PC-3 (cell line): ENCODE data around the gene TULP3. TPM values are rescaled to one million over a fixed set of nuclear protein-coding genes. Genes with fewer than 3 reads are reported as not detected.

Source experiments
- ATAC-seq: fragments of 200-7000 bp; cut with Tn5 transposase; 2 replicates; pipeline ENCODE4 v1.9.1; 2020; ENCODE audit warnings: mild to moderate bottlenecking, moderate library complexity
- BruUV-seq: library from RNA; stranded (reverse); fragments of 400-500 nt; replicated peaks from 2 replicates; lab custom pipeline; 2021; lab: Mats Ljungman, UMichigan
- CTCF ChIA-PET: fragments of 300-600 bp; sonication (Branson Sonifier 250); formaldehyde crosslinking; loops from one replicate; lab custom pipeline; 2022; ENCODE audit warnings: antibody characterized with exemption; lab: Charles Lee
- POLR2A ChIA-PET: fragments of 300-600 bp; sonication (Branson Sonifier 250); formaldehyde crosslinking; loops from one replicate; lab custom pipeline; 2022; ENCODE audit warnings: antibody characterized with exemption; ENCODE audit not compliant: unreplicated experiment; lab: Charles Lee
- DNase-seq: peaks from one replicate; pipeline ENCODE4 v3.0.0-alpha.2; 2015
- H2AFZ ChIP-seq: fragments of 300-600 bp; sonication (generic); 2 replicates; pipeline ENCODE4 v1.6.0; 2016; ENCODE audit warnings: antibody characterized with exemption, low read length
- H3F3A ChIP-seq: fragments of 300-600 bp; sonication (generic); one replicate; pipeline ENCODE4 v1.6.0; 2017; ENCODE audit warnings: antibody characterized with exemption, low read length, control low read depth, mild to moderate bottlenecking; ENCODE audit not compliant: unreplicated experiment
- H3K27ac ChIP-seq: fragments of 300-600 bp; sonication (generic); 2 replicates; pipeline ENCODE4 v1.5.1; 2016; ENCODE audit warnings: mild to moderate bottlenecking, low read length
- H3K27me3 ChIP-seq: fragments of 300-600 bp; sonication (generic); 2 replicates; pipeline ENCODE4 v1.6.1; 2016; ENCODE audit warnings: low read length, mixed read lengths
- H3K36me3 ChIP-seq: fragments of 300-600 bp; sonication (generic); 2 replicates; pipeline ENCODE4 v1.6.1; 2016; ENCODE audit warnings: low read depth, mixed run types, low read length, mixed read lengths
- H3K4me1 ChIP-seq: fragments of 300-600 bp; sonication (generic); 2 replicates; pipeline ENCODE4 v1.5.1; 2016; ENCODE audit warnings: low read length; ENCODE audit not compliant: insufficient read depth
- H3K4me2 ChIP-seq: fragments of 300-600 bp; sonication (generic); 2 replicates; pipeline ENCODE4 v1.6.0; 2016; ENCODE audit warnings: low read length
- H3K4me3 ChIP-seq: fragments of 300-600 bp; sonication (generic); 2 replicates; pipeline ENCODE4 v1.5.1; 2016; ENCODE audit warnings: mild to moderate bottlenecking, low read length, mixed read lengths
- H3K79me2 ChIP-seq: fragments of 300-600 bp; sonication (generic); 2 replicates; pipeline ENCODE4 v1.6.1; 2017; ENCODE audit warnings: low read length, mixed read lengths
- H3K9ac ChIP-seq: fragments of 300-600 bp; sonication (generic); 2 replicates; pipeline ENCODE4 v1.6.0; 2016; ENCODE audit warnings: mild to moderate bottlenecking, low read length
- H3K9me2 ChIP-seq: fragments of 300-600 bp; sonication (generic); replicated peaks from 2 replicates; pipeline ENCODE4 v1.6.1; 2016; ENCODE audit warnings: mixed run types, low read length, mixed read lengths
- H3K9me3 ChIP-seq: fragments of 300-600 bp; sonication (generic); 2 replicates; pipeline ENCODE4 v1.6.1; 2016; ENCODE audit warnings: low read length, mixed read lengths
- H4K20me1 ChIP-seq: fragments of 300-600 bp; sonication (generic); 2 replicates; pipeline ENCODE4 v1.6.1; 2016; ENCODE audit warnings: low read length, mixed read lengths
- EZH2 ChIP-seq: fragments of 300-600 bp; sonication (generic); IDR thresholded peaks from one replicate; pipeline ENCODE4 v1.6.1; 2017; ENCODE audit warnings: antibody characterized with exemption, mild to moderate bottlenecking, low read length; ENCODE audit not compliant: unreplicated experiment
- EZH2phosphoT487 ChIP-seq: fragments of 300-600 bp; sonication (generic); IDR thresholded peaks from 2 replicates; pipeline ENCODE4 v1.6.1; 2018; ENCODE audit warnings: mild to moderate bottlenecking, antibody characterized with exemption, low read length, borderline replicate concordance
- intact Hi-C: fragments of 100-400 bp; cut with micrococcal nuclease; formaldehyde crosslinking; loops from 2 replicates; pipeline ENCODE4 v1.9.0; 2023
- total RNA-seq: library from RNA; depleted of rRNA; stranded (reverse); fragments of >200 nt; gene quantifications from 2 replicates; pipeline ENCODE4 v1.2.3, GENCODE V29; 2014
- TF ChIP-seq, protein P1 (sequence below): fragments of 300-600 bp; sonication (generic); conservative IDR thresholded peaks from 2 replicates; pipeline ENCODE4 v1.5.1; 2017; ENCODE audit warnings: antibody characterized with exemption, low read depth, mild to moderate bottlenecking, low read length

TULP3 gene
- total RNA-seq, 1 experiment from 2014 or later, result 22.6 TPM

GRCh38 chr12:2941524-2941923, 50.8 kb downstream of the TULP3 start:
- no peak overlapping the region for H3K4me3 ChIP-seq
- H3K9me2 ChIP-seq, result no peaks in the 10 kb centered on the region
- no peaks in the 10 kb centered on the region for H3K79me2 ChIP-seq
- H3F3A ChIP-seq, result no peaks in the 10 kb centered on the region
- intact Hi-C loops, result no loop called here
- no peaks in the 10 kb centered on the region; the same call in 1 of the 2 replicates for H3K36me3 ChIP-seq
- H3K9ac ChIP-seq, result no peak overlapping the region
- no TSS peak for BruUV-seq
- ChIA-PET POLR2A (no interaction called here), CTCF (no interaction called here)
- no peak for ATAC-seq
- no peak overlapping the region for H2AFZ ChIP-seq
- H3K27me3 ChIP-seq, result no peaks in the 10 kb centered on the region
- no peak for DNase-seq
- no peaks in the 10 kb centered on the region for H3K4me1 ChIP-seq
- H3K4me2 ChIP-seq, result no peak overlapping the region
- no peak for TF ChIP-seq EZH2
- TF ChIP-seq EZH2phosphoT487, result no peak
- TF ChIP-seq, protein P1, sequence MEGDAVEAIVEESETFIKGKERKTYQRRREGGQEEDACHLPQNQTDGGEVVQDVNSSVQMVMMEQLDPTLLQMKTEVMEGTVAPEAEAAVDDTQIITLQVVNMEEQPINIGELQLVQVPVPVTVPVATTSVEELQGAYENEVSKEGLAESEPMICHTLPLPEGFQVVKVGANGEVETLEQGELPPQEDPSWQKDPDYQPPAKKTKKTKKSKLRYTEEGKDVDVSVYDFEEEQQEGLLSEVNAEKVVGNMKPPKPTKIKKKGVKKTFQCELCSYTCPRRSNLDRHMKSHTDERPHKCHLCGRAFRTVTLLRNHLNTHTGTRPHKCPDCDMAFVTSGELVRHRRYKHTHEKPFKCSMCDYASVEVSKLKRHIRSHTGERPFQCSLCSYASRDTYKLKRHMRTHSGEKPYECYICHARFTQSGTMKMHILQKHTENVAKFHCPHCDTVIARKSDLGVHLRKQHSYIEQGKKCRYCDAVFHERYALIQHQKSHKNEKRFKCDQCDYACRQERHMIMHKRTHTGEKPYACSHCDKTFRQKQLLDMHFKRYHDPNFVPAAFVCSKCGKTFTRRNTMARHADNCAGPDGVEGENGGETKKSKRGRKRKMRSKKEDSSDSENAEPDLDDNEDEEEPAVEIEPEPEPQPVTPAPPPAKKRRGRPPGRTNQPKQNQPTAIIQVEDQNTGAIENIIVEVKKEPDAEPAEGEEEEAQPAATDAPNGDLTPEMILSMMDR, result no peak
- H4K20me1 ChIP-seq, result no peaks in the 10 kb centered on the region
- H3K27ac ChIP-seq, result no peak overlapping the region
- H3K9me3 ChIP-seq, result no peaks in the 10 kb centered on the region

DNA sequence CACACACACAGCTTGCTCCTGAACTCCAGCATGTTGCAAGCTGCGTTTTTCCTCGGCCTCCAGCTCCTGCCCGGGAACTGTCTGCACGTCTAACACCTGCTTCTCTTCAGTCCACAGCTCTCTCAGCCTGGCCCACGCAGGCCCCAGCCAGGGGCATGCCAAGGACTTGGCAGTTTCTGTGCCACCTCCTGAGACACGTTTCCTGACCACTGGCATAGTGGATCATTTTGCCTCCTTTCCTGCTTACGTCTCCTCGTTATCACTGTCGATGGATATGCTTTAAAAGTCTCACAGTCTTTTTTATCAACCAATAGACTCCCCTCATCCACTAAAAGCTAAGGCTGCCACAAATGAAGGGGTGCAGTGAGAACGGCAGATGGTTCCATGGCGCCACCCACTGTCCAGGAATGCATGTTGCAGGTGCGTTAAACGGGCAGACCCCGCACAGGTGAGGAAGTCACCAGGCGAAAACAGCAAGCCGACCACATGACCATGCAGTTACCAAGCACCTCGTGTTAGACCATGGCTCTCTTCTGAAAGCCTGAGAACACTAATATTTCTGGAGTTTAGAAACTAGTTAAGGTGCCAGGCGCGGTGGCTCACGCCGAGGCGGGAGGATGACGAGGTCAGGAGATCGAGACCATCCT, 53.8 kb downstream of the TULP3 start:
- no peaks in the 10 kb centered on the region for H3K36me3 ChIP-seq
- no peaks in the 10 kb centered on the region for H3K9me2 ChIP-seq
- no peaks in the 10 kb centered on the region for H4K20me1 ChIP-seq
- peak; percentile 70 for ATAC-seq
- DNase-seq, result peak; percentile 56
- H3K4me1 ChIP-seq, result no peaks in the 10 kb centered on the region
- H3K9ac ChIP-seq, result no peak overlapping the region
- BruUV-seq, result no TSS peak
- intact Hi-C loops, result loop anchor here (1.0 kb wide), 1 partner anchor 59 kb away; no protein-coding TSS in a partner anchor
- H2AFZ ChIP-seq, result peak overlapping the region; percentile 70
- H3K9me3 ChIP-seq, result no peaks in the 10 kb centered on the region
- POLR2A ChIA-PET, result no interaction called here
- H3K27ac ChIP-seq, result no peak overlapping the region
- no peaks in the 10 kb centered on the region for H3K79me2 ChIP-seq
- H3K4me3 ChIP-seq, result no peak overlapping the region
- H3F3A ChIP-seq, result no peaks in the 10 kb centered on the region
- CTCF ChIA-PET, result interaction anchor here (0.6 to 2.1 kb wide), 3 partner anchors 53 to 97 kb away, joined by 3 to 8 read pairs (median 3); no protein-coding TSS in a partner anchor
- H3K27me3 ChIP-seq, result no peaks in the 10 kb centered on the region
- no peak for TF ChIP-seq EZH2
- TF ChIP-seq, protein P1, result peak; percentile 88
- H3K4me2 ChIP-seq, result peak overlapping the region; percentile 56

- H3K4me2 ChIP-seq, result no peak overlapping the region
- no TSS peak for BruUV-seq
- intact Hi-C loops, result no loop called here
- H3K4me1 ChIP-seq, result no peaks in the 10 kb centered on the region
- H3K9me2 ChIP-seq, result no peaks in the 10 kb centered on the region
- no peaks in the 10 kb centered on the region for H4K20me1 ChIP-seq
- TF ChIP-seq, protein P1, result no peak
- no peak for TF ChIP-seq EZH2
- no peak for TF ChIP-seq EZH2phosphoT487
- H3K79me2 ChIP-seq, result no peaks in the 10 kb centered on the region
- ChIA-PET CTCF (no interaction called here), POLR2A (no interaction called here)
- no peak for DNase-seq
- no peak overlapping the region for H2AFZ ChIP-seq
- H3K9me3 ChIP-seq, result no peaks in the 10 kb centered on the region
- H3K9ac ChIP-seq, result no peak overlapping the region
- no peak overlapping the region for H3K4me3 ChIP-seq
- H3K36me3 ChIP-seq, result no peaks in the 10 kb centered on the region
- no peak overlapping the region for H3K27ac ChIP-seq
- no peaks in the 10 kb centered on the region for H3F3A ChIP-seq
- ATAC-seq, result no peak
- no peaks in the 10 kb centered on the region for H3K27me3 ChIP-seq
Observed at GRCh38 chr12:2949411-2949810, 58.7 kb downstream of the TULP3 start.
